AG04449 (cell line): Measurements from ENCODE around the gene OPN3.

Experiments
- CTCF ChIA-PET: fragments of 350-600 bp; formaldehyde crosslinking; extraction: SDS; loops from one replicate; lab custom pipeline; 2021; ENCODE audit warnings: antibody characterized with exemption; lab: Yijun Ruan, JAX
- POLR2A ChIA-PET: fragments of 400-600, 350-600 bp; formaldehyde crosslinking; extraction: SDS; loops from one replicate; lab custom pipeline; 2020; ENCODE audit warnings: antibody characterized with exemption, inconsistent platforms; lab: Yijun Ruan, JAX
- DNase-seq: peaks from one replicate; pipeline ENCODE4 v3.0.0-alpha.2; 2010; ENCODE audit warnings: low read depth, low spot score
- H3K4me3 ChIP-seq: 2 replicates; pipeline ENCODE4 v1.5.1; 2011; ENCODE audit warnings: low read depth, mild to moderate bottlenecking, control low read depth, low read length
- TF ChIP-seq, protein P1 (sequence below): IDR thresholded peaks from one replicate; pipeline ENCODE4 v1.5.1; 2011; ENCODE audit warnings: mild to moderate bottlenecking, moderate library complexity, low read length, control low read depth, inconsistent platforms; ENCODE audit not compliant: insufficient read depth; ENCODE audit errors: missing control alignments

OPN3 gene

DNA sequence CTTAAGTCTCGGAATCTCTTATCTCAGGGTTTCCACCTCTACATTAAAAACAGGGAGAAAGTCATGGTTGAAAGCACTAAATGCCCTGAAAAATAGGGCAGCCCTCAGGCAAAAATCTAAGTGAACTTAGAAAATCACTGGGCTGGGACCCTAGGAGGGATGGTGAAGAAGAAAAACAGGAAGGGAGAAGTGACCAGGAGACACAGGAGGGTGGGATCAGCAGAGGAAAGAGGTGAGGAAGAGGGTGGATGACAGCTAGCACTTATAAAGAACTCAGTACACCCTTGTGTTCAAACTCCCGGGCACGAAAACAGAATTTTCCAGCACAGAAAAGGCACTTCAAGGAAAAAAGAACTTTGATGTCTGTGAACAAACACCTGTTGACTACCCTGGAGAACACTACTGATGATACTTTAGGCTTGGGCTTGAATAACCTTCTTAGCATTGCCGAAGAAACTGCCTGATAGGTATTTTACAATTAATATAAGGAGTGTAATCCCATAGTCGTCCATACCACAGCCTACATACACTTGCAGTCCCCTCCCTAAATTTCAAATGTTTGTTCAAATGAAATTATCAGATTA lies 2.0 kb downstream of the OPN3 start:
- ChIA-PET CTCF (interaction anchor here (0.7 to 1.5 kb wide), 5 partner anchors 9 to 205 kb away, joined by 3 to 4 read pairs (median 3); no protein-coding TSS in a partner anchor), POLR2A (no interaction called here)
- no peak overlapping the region for H3K4me3 ChIP-seq
- TF ChIP-seq, protein P1, sequence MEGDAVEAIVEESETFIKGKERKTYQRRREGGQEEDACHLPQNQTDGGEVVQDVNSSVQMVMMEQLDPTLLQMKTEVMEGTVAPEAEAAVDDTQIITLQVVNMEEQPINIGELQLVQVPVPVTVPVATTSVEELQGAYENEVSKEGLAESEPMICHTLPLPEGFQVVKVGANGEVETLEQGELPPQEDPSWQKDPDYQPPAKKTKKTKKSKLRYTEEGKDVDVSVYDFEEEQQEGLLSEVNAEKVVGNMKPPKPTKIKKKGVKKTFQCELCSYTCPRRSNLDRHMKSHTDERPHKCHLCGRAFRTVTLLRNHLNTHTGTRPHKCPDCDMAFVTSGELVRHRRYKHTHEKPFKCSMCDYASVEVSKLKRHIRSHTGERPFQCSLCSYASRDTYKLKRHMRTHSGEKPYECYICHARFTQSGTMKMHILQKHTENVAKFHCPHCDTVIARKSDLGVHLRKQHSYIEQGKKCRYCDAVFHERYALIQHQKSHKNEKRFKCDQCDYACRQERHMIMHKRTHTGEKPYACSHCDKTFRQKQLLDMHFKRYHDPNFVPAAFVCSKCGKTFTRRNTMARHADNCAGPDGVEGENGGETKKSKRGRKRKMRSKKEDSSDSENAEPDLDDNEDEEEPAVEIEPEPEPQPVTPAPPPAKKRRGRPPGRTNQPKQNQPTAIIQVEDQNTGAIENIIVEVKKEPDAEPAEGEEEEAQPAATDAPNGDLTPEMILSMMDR, result no peak
- DNase-seq, result no peak

DNA sequence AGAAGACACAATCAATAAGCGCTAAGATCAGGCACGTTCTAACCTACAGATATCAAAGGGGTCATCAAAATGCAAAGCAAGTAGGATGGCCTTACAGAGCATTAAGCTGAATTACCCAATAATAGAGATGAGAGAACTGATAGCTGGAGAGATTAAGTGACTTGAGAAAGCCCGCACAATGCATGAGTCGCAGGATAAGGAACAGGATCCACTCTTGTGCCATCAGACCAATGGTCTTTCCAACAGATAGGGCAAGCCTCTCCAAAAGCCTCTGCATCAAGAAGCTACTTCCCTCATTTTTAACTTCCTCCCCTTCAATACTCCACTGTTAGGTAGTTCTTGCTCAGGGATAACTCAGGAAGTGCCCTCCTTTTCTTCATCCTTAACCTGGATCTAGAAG lies 2.6 kb downstream of the OPN3 start:
- no peak for DNase-seq
- no peak overlapping the region for H3K4me3 ChIP-seq

DNA sequence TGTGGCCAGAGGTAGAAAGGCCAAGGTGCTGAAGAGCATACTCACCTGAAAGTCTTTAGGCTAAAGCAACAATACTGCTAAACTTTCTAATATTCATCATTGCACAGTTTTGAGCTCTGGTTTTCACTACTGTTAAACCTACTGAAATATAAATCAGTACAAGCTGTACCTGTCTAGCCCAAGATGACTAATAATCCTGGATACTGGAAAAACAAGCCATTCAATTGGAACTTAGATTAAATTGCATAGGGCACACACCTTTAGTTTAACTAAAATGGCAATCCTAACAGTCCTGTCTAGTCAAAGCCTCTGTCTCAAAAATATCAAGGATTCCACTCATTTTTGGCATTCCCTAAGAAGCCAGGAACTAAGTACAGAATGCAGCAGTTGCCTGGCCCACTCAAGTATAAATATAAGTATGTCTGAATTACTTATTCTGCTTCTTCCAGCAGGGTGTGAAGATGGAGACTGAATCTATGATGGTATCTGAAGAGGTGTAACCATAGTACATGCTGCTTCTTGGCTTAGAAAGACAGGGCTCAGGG lies 3.1 kb downstream of the OPN3 start:
- ChIA-PET CTCF (interaction anchor here (0.8 to 1.4 kb wide), 5 partner anchors 9 to 26 kb away, joined by 3 to 8 read pairs (median 4); no protein-coding TSS in a partner anchor), POLR2A (no interaction called here)
- TF ChIP-seq, protein P1, result no peak
- no peak overlapping the region for H3K4me3 ChIP-seq
- no peak for DNase-seq

More for the DNA sequence above, 2.6 kb downstream of the OPN3 start:
- ChIA-PET CTCF (interaction anchor here (0.8 to 1.0 kb wide), 3 partner anchors 10 to 16 kb away, joined by 3 to 4 read pairs (median 4); no protein-coding TSS in a partner anchor), POLR2A (no interaction called here)
- TF ChIP-seq, protein P1, result no peak

DNA sequence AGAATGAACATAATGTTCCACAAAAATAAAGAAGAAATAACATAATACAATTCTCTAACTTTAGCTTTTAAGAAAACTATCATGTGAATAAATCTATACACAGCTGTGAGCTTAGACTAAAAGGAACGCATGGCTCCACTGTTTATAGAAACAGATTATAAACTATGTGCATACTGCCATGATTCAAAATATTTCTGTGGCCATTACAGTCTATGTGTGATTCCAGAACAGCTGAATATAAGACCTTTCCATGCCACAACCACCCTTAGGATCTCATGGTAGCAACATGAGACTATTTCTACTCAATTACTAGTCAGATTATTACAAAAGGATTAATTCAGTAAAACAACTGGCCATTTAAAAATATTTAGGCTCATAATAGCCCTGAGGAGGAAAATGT lies 3.9 kb downstream of the OPN3 start:
- TF ChIP-seq, protein P1, result no peak
- CTCF ChIA-PET, result interaction anchor here (1.0 to 1.4 kb wide), 4 partner anchors 9 to 25 kb away, joined by 3 to 8 read pairs (median 5); no protein-coding TSS in a partner anchor
- DNase-seq, result no peak
- no peak overlapping the region for H3K4me3 ChIP-seq
- POLR2A ChIA-PET, result no interaction called here

DNA sequence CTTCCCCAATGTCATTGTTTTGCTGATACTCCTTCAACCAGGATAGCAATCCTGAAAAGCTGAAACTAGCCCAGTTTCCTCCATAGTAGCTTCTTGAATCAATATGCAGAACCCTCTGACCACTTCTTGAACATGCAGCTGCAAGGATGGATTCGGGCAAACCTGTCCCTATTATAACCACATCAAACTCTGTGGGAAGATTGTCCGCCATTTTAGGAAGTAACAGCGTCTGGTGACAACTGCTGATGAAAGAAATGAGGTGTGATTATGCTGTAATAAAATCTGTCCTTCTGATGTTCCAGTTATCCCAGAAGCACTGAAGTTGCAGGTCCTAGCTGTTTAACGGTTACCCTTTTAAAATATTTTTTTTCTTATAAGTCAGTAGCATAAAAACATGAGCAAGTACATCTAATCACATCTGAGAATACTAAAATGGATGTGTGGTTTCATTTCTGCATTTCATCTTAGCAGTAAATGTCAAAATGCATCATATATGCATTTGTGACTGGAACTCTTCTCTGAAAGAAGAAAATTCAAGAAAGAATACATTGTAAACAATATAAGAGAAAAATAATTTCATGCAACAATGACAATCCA lies 4.5 kb downstream of the OPN3 start:
- no peak overlapping the region for H3K4me3 ChIP-seq
- DNase-seq, result no peak
- ChIA-PET POLR2A (no interaction called here), CTCF (interaction anchor here (1.2 to 1.4 kb wide), 2 partner anchors 8 to 23 kb away, joined by 5 to 8 read pairs; no protein-coding TSS in a partner anchor)
- TF ChIP-seq, protein P1, result no peak

DNA sequence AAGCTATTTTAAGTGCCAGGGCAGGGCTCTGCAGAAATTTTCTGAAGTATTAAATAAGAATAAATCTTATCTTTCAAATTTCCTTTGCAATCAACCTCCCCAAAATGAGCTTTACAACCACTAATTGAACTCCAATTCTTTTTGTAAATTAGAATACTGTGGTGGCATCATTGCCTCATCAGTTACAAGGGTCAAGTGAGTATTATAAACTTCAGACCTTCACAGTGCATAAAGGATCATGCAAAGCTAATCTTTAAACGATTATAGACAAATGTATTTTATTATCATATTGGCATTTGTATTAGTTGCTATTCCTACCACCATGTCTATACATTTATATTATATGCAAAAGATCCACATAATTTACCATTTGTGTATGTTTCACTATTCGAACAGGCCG lies 7.2 kb downstream of the OPN3 start:
- ChIA-PET POLR2A (no interaction called here), CTCF (interaction anchor here (0.6 to 3.2 kb wide), 7 partner anchors 9 to 910 kb away, joined by 3 to 21 read pairs (median 4); no protein-coding TSS in a partner anchor)
- TF ChIP-seq, protein P1, result no peak
- DNase-seq, result no peak
- no peak overlapping the region for H3K4me3 ChIP-seq
